RWPE2 (cell line): ENCODE measurements around the gene AWAT1.
"Not testable (repeated sequence)": the region's sequence is repeated elsewhere in the genome, so short reads cannot be mapped to it uniquely, and the experiment has no call there.

ENCODE experiments used
- ATAC-seq: fragments of 200-7000 bp; cut with Tn5 transposase; 3 replicates; pipeline ENCODE4 v1.9.1; 2021; ENCODE audit warnings: low read depth
- DNase-seq: peaks from one replicate; pipeline ENCODE4 v3.0.0-alpha.2; 2020; ENCODE audit warnings: low spot score
- H3K27ac ChIP-seq: fragments of 450-650 bp; 2 replicates; pipeline ENCODE4 v1.5.1; 2017; ENCODE audit warnings: mild to moderate bottlenecking; ENCODE audit not compliant: poor library complexity, severe bottlenecking
- H3K27me3 ChIP-seq: fragments of 250-450 bp; sonication (Bioruptor Pico); 2 replicates; pipeline ENCODE4 v1.5.1; 2021; ENCODE audit warnings: mild to moderate bottlenecking, moderate library complexity; ENCODE audit not compliant: insufficient read depth, poor library complexity, severe bottlenecking
- H3K36me3 ChIP-seq: fragments of 250-450 bp; sonication (Bioruptor Pico); 2 replicates; pipeline ENCODE4 v1.5.1; 2020; ENCODE audit warnings: low read depth, mild to moderate bottlenecking, moderate library complexity
- H3K4me1 ChIP-seq: fragments of 250-450 bp; sonication (Bioruptor Pico); 2 replicates; pipeline ENCODE4 v1.5.1; 2021; ENCODE audit warnings: mild to moderate bottlenecking, moderate library complexity; ENCODE audit not compliant: insufficient read depth, poor library complexity, severe bottlenecking
- H3K4me3 ChIP-seq: fragments of 250-450 bp; sonication (Bioruptor Pico); 2 replicates; pipeline ENCODE4 v1.5.1; 2021; ENCODE audit warnings: mild to moderate bottlenecking, moderate library complexity; ENCODE audit not compliant: severe bottlenecking
- H3K9me3 ChIP-seq: fragments of 250-450 bp; sonication (Bioruptor Pico); 2 replicates; pipeline ENCODE4 v1.5.1; 2021; ENCODE audit warnings: mild to moderate bottlenecking, moderate library complexity; ENCODE audit not compliant: severe bottlenecking
- TF ChIP-seq, protein P1 (sequence below): fragments of 450-650 bp; IDR thresholded peaks from one replicate; pipeline ENCODE4 v1.5.1; 2017; ENCODE audit warnings: mild to moderate bottlenecking, moderate library complexity; ENCODE audit not compliant: poor library complexity, severe bottlenecking

Gene AWAT1

DNA sequence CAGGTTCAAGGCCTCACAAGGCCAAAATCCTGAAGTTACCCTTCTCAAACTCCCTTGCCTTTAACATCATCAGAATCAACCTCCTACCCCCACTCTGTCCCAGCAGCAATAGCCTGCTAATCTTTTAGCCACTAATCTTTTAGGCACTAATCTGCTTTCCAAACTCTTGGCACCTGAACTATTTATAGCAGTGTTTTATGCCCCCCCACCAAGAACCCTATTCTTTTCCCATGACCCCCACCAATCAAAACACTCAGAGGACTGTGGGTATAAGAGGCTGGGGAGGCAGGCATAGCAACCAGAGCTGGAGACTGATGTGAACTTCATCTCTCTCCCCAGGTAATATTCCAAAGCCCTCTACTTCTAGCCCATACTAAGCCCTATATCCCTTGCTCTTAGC, 33.6 kb downstream of the AWAT1 start, which contains the start of gene ARR3:
Gene ARR3, plus strand, starts transcription at position 301 of the 400 bp plus-strand sequence. CDS start 1,052 bp downstream, outside the sequence.
- no peaks in the 10 kb centered on the region for H3K4me1 ChIP-seq
- no peak within 1 kb of the TSS for H3K4me3 ChIP-seq
- DNase-seq (no peak), ATAC-seq (no peak)
- H3K36me3 ChIP-seq: no peaks in the 10 kb centered on the region
- no peaks in the 10 kb centered on the region for H3K9me3 ChIP-seq
- TF ChIP-seq, protein P1, sequence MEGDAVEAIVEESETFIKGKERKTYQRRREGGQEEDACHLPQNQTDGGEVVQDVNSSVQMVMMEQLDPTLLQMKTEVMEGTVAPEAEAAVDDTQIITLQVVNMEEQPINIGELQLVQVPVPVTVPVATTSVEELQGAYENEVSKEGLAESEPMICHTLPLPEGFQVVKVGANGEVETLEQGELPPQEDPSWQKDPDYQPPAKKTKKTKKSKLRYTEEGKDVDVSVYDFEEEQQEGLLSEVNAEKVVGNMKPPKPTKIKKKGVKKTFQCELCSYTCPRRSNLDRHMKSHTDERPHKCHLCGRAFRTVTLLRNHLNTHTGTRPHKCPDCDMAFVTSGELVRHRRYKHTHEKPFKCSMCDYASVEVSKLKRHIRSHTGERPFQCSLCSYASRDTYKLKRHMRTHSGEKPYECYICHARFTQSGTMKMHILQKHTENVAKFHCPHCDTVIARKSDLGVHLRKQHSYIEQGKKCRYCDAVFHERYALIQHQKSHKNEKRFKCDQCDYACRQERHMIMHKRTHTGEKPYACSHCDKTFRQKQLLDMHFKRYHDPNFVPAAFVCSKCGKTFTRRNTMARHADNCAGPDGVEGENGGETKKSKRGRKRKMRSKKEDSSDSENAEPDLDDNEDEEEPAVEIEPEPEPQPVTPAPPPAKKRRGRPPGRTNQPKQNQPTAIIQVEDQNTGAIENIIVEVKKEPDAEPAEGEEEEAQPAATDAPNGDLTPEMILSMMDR: no peak
- H3K27ac ChIP-seq: no peak within 1 kb of the TSS
- no peaks in the 10 kb centered on the region for H3K27me3 ChIP-seq

DNA sequence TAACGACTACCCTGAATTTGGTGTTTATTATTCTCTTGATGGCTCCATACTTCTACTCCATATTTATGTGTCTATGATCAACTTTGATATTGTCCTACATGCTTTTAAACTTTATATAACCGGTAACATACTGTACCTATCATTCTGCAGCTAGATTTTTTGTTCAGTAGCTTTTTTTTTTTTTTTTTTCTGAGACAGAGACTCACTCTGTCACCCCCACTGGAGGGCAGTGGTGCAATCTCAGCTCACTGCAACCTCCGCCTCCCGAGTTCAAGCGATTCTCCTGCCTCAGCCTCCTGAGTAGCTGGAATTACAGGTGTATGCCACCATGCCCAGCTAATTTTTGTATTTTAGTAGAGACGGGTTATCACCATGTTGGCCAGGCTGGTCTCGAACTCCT, 39.6 kb downstream of the AWAT1 start:
- H3K4me3 ChIP-seq, H3K9me3 ChIP-seq, H3K27me3 ChIP-seq, H3K36me3 ChIP-seq, DNase-seq, ATAC-seq, H3K4me1 ChIP-seq, H3K27ac ChIP-seq: not testable (repeated sequence)

DNA sequence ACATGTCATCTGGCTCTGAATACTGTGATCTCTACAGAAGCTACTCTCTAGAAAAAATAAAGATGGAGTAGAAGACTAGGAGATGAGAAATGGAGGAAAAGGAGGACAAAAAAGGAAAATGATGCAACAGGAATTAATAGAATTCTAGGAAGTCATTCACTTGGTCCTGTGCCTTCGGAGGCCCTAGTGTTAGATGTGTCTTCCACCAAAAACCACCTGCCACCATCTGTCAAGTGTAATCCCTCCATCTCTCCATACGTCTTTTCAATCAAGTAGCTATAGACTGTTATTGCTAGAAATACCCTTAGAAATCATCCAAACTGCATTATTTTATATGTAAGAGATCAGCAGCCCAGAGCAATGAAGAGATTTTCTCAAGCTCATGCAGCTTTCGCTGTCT, 44.6 kb downstream of the AWAT1 start:
- Histone ChIP-seq H3K27ac (no peak overlapping the region), H3K4me3 (no peak overlapping the region), H3K27me3 (no peaks in the 10 kb centered on the region), H3K4me1 (no peaks in the 10 kb centered on the region), H3K36me3 (no peaks in the 10 kb centered on the region), H3K9me3 (no peaks in the 10 kb centered on the region)
- ATAC-seq: no peak
- no peak for DNase-seq
- TF ChIP-seq, protein P1: no peak

GRCh38 chrX:70280573-70280972, 46.1 kb downstream of the AWAT1 start:
- Histone ChIP-seq H3K27ac (no peak overlapping the region), H3K4me1 (no peaks in the 10 kb centered on the region), H3K4me3 (no peak overlapping the region), H3K36me3 (no peaks in the 10 kb centered on the region), H3K27me3 (no peaks in the 10 kb centered on the region), H3K9me3 (no peaks in the 10 kb centered on the region)
- TF ChIP-seq, protein P1: no peak
- ATAC-seq: no peak
- no peak for DNase-seq

DNA sequence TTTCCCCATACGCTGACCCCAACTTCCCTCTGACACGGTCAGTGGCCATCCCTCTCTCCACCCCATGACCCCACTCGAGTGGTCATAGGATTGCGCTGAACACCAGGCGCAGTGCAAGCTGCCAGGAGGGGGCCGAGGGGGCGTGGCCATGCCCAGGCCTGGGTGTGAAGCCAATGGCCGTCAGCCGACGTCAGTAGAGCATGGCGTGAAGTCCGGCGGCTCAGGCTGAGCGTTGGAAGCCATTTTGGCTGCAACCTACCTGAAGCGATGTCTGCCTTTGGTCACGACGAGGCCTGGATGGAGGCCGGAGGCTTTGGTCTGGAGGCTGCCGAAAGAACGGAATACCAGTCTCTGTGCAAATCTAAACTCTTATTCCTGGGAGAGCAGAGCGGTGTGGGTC, 47.5 kb downstream of the AWAT1 start, which contains the start of gene RAB41:
Gene RAB41, plus strand, starts transcription at position 222 of the 400 bp plus-strand sequence. Its CDS starts 46 bp downstream, at position 268.
- no peak within 1 kb of the TSS for H3K27ac ChIP-seq
- no peak for ATAC-seq
- H3K4me3 ChIP-seq: no peak within 1 kb of the TSS
- H3K9me3 ChIP-seq: no peaks in the 10 kb centered on the region
- DNase-seq: no peak
- peaks cover 4% of the 10 kb centered on the region; the same call in 1 of the 2 replicates for H3K36me3 ChIP-seq
- TF ChIP-seq, protein P1: no peak
- no peaks in the 10 kb centered on the region for H3K4me1 ChIP-seq
- H3K27me3 ChIP-seq: no peaks in the 10 kb centered on the region
